Activated T-helper 9 cell treated with anti-CD3 and anti-CD28 coated beads, Interleukin-2, amount 50 U/mL, for 16 hours (primary cell): ENCODE measurements around the gene C1GALT1C1L.
"Not testable (repeated sequence)": the region's sequence is repeated elsewhere in the genome, so short reads cannot be mapped to it uniquely, and the experiment has no call there.

ENCODE experiments used
- DNase-seq: peaks from one replicate; pipeline ENCODE4 v3.0.0-alpha.2; 2020; ENCODE audit warnings: low read depth

Gene C1GALT1C1L

GRCh38 chr2:43653506-43653905 lies 22.7 kb downstream of the C1GALT1C1L start:
- no peak for DNase-seq

GRCh38 chr2:43648994-43649701 lies 27.1 kb downstream of the C1GALT1C1L start:
- no peak for DNase-seq

- no peak for DNase-seq
Observed at GRCh38 chr2:43643680-43644079, 32.5 kb downstream of the C1GALT1C1L start.

GRCh38 chr2:43642363-43642762 lies 33.9 kb downstream of the C1GALT1C1L start:
- no peak for DNase-seq

GRCh38 chr2:43637030-43637803 lies 39.0 kb downstream of the C1GALT1C1L start, which contains the start of gene PLEKHH2:
TSS of gene PLEKHH2 (plus strand) at chr2:43637260. CDS start at chr2:43644674, 7,414 bp downstream.
- peak; percentile 77 for DNase-seq

GRCh38 chr2:43636621-43637020 lies 39.6 kb downstream of the C1GALT1C1L start:
- no peak for DNase-seq

- not testable (repeated sequence) for DNase-seq
Observed at GRCh38 chr2:43636153-43636552, 40.1 kb downstream of the C1GALT1C1L start.

GRCh38 chr2:43634604-43635306 lies 41.5 kb downstream of the C1GALT1C1L start:
- DNase-seq: no peak

GRCh38 chr2:43631618-43632317 lies 44.5 kb downstream of the C1GALT1C1L start:
- DNase-seq: no peak
